Prostate gland (tissue), 2 donors: ENCODE data around the gene ADAMTS13.

Experiments used
- POLR2A ChIP-seq: fragments of 450-650 bp; IDR thresholded peaks from one replicate; pipeline ENCODE4 v1.6.1; 2016; ENCODE audit warnings: antibody characterized with exemption, mild to moderate bottlenecking
- POLR2AphosphoS5 ChIP-seq: sonication (generic); formaldehyde crosslinking; IDR thresholded peaks from one replicate; pipeline ENCODE4 v1.6.1; 2017; ENCODE audit warnings: antibody characterized with exemption
- TF ChIP-seq, protein P1 (sequence below), 4 experiments: fragments of 200-600 bp in 2 of 4; fragments of 450-650 bp in 2 of 4; sonication (generic) in 2 of 4; IDR thresholded peaks; 1 replicate in 3 of 4; 2 replicates in 1 of 4; pipeline ENCODE4 v1.5.1; 2016 to 2019; ENCODE audit warnings: antibody characterized with exemption in 4 of 4, mild to moderate bottlenecking in 2 of 4, moderate library complexity in 2 of 4

DNA sequence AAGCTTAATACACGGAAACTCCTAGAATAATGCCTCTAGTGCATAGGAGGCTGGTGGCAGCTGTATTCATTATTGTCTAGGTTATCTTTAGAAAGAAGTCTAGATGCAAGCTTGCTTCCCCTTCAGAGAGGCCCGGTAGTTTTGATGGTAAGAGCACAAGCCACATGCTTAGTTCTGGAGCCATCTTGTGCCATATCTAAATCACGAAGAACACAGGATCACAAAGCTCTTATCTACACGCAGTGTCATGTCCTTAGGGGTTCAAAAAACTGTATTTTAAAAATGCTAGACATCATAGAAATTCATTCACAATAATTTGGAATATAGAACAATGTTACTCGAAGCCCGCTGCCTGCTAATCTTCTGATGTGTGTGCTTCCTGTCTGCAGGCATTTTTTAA lies 43.8 kb downstream of the ADAMTS13 start:
- TF ChIP-seq POLR2AphosphoS5 (no peak), POLR2A (no peak)
- TF ChIP-seq, protein P1, sequence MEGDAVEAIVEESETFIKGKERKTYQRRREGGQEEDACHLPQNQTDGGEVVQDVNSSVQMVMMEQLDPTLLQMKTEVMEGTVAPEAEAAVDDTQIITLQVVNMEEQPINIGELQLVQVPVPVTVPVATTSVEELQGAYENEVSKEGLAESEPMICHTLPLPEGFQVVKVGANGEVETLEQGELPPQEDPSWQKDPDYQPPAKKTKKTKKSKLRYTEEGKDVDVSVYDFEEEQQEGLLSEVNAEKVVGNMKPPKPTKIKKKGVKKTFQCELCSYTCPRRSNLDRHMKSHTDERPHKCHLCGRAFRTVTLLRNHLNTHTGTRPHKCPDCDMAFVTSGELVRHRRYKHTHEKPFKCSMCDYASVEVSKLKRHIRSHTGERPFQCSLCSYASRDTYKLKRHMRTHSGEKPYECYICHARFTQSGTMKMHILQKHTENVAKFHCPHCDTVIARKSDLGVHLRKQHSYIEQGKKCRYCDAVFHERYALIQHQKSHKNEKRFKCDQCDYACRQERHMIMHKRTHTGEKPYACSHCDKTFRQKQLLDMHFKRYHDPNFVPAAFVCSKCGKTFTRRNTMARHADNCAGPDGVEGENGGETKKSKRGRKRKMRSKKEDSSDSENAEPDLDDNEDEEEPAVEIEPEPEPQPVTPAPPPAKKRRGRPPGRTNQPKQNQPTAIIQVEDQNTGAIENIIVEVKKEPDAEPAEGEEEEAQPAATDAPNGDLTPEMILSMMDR (IDR thresholded peaks at IDR 0.05) = no peak
